SK-N-SH (cell line): ENCODE measurements around the gene CPNE2.

Experiments used
- CTCF ChIP-seq: fragments of 200-600 bp; sonication (generic); IDR thresholded peaks from 2 replicates; pipeline ENCODE4 v1.6.1; 2017; ENCODE audit warnings: antibody characterized with exemption, mild to moderate bottlenecking, moderate library complexity
- FOSL2 ChIP-seq: IDR thresholded peaks from 2 replicates; pipeline ENCODE4 v1.4.0; 2012; ENCODE audit warnings: low read depth, mild to moderate bottlenecking, moderate library complexity, borderline replicate concordance
- MEF2A ChIP-seq: IDR thresholded peaks from 2 replicates; pipeline ENCODE4 v1.4.0; 2012; ENCODE audit warnings: low read depth, borderline replicate concordance
- MXI1 ChIP-seq: IDR thresholded peaks from 2 replicates; pipeline ENCODE4 v1.6.1; 2012; ENCODE audit warnings: mild to moderate bottlenecking, low read depth, low read length, improper control_type of control experiment
- YY1 ChIP-seq: IDR thresholded peaks from 2 replicates; pipeline ENCODE4 v1.4.0; 2012; ENCODE audit warnings: low read depth, mild to moderate bottlenecking
- TF ChIP-seq, protein P1 (sequence below): IDR thresholded peaks from 2 replicates; pipeline ENCODE4 v1.6.1; 2012; ENCODE audit warnings: mild to moderate bottlenecking, low read depth, low read length, moderate library complexity
- TF ChIP-seq, protein P2 (sequence below): IDR thresholded peaks from 2 replicates; pipeline ENCODE4 v1.4.0; 2012; ENCODE audit warnings: low read depth, borderline replicate concordance

DNA sequence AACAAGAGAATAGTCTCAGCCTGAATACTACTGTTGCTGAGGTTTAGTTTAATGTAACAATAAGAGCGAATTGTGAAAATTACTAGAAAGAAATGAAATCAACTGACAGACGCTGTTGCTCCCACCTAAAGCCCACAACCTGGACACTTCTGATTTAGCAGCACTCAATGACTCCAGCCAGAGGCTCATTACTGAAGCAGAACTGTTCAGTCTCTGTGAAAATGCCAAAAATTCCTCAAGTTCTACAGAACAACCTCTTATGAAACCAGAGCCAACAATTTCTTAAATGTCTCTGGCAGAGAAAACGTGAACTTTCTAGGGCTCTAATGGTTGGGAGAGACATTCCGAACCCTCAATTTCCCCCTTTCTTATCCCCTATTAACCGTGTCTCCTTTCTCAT, 83.5 kb downstream of the CPNE2 start:
- TF ChIP-seq CTCF, result no peak
- no peak for TF ChIP-seq MXI1
- TF ChIP-seq YY1, result no peak
- TF ChIP-seq, protein P1, sequence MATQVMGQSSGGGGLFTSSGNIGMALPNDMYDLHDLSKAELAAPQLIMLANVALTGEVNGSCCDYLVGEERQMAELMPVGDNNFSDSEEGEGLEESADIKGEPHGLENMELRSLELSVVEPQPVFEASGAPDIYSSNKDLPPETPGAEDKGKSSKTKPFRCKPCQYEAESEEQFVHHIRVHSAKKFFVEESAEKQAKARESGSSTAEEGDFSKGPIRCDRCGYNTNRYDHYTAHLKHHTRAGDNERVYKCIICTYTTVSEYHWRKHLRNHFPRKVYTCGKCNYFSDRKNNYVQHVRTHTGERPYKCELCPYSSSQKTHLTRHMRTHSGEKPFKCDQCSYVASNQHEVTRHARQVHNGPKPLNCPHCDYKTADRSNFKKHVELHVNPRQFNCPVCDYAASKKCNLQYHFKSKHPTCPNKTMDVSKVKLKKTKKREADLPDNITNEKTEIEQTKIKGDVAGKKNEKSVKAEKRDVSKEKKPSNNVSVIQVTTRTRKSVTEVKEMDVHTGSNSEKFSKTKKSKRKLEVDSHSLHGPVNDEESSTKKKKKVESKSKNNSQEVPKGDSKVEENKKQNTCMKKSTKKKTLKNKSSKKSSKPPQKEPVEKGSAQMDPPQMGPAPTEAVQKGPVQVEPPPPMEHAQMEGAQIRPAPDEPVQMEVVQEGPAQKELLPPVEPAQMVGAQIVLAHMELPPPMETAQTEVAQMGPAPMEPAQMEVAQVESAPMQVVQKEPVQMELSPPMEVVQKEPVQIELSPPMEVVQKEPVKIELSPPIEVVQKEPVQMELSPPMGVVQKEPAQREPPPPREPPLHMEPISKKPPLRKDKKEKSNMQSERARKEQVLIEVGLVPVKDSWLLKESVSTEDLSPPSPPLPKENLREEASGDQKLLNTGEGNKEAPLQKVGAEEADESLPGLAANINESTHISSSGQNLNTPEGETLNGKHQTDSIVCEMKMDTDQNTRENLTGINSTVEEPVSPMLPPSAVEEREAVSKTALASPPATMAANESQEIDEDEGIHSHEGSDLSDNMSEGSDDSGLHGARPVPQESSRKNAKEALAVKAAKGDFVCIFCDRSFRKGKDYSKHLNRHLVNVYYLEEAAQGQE, result no peak
- no peak for TF ChIP-seq MEF2A
- TF ChIP-seq FOSL2, result no peak
- TF ChIP-seq, protein P2, sequence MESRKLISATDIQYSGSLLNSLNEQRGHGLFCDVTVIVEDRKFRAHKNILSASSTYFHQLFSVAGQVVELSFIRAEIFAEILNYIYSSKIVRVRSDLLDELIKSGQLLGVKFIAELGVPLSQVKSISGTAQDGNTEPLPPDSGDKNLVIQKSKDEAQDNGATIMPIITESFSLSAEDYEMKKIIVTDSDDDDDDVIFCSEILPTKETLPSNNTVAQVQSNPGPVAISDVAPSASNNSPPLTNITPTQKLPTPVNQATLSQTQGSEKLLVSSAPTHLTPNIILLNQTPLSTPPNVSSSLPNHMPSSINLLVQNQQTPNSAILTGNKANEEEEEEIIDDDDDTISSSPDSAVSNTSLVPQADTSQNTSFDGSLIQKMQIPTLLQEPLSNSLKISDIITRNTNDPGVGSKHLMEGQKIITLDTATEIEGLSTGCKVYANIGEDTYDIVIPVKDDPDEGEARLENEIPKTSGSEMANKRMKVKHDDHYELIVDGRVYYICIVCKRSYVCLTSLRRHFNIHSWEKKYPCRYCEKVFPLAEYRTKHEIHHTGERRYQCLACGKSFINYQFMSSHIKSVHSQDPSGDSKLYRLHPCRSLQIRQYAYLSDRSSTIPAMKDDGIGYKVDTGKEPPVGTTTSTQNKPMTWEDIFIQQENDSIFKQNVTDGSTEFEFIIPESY, result no peak
